ENCODE results near the gene DCLK2.
"Not testable (repeated sequence)": the region's sequence is repeated elsewhere in the genome, so short reads cannot be mapped to it uniquely, and the experiment has no call there.

DCLK2 gene

DNA sequence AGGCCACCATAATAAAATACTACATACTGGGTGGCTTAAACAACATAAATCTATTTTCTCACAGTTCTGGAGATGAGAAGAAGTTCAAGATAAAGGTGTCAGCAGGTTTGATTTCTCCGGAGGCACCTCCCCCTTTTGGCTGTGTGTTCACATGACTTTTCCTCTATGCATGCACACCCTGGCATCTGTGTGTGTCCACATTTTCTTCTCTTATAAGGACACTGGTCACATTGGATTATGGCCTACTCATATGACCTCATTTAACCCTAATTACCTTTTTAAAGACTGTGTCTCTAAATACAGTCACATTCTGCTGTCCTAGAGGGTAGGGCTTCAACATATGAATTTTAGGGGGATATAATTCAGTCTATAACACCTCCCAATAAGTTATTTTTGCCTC is 79.8 kb downstream of the DCLK2 start:
- no peak for DNase-seq

DNA sequence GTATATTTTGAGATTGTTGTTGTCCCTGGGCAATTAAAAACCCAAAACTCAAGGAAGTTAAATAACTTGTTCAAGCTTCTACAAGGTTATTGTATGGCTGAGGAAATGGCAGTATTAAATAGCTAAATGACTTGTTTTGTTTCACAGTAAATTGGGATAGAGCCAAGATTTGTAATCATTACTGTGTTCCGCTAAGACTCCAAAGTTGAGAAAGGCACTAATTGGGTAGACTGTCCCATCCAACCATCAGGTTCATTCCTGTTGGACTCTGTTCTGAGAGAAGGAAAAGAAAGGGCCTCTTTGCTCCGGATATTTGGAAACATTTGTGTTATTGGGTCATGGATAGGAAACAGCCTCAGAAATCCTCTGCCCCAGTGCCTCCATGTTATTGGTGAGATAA is 82.2 kb downstream of the DCLK2 start:
- no peak for DNase-seq

DNA sequence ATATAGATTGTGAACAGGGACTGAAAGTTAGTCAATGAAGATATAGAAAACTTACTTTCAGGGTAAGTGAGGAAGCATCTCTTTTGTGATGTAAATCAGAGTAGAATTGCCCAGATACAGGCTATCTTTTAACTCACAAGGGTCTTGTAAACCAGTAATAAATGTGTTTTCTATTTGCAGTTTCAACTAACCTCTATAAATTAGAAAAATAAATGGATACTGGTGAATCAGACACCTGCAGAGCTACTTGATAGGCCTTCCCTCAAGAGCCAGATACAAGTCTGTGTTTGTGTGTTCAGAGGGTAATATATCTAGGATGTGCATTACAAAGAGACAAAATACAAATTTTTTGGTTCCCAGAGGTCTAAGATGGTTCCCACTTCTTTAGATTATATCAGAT is 82.9 kb downstream of the DCLK2 start:
- no peak for DNase-seq

DNA sequence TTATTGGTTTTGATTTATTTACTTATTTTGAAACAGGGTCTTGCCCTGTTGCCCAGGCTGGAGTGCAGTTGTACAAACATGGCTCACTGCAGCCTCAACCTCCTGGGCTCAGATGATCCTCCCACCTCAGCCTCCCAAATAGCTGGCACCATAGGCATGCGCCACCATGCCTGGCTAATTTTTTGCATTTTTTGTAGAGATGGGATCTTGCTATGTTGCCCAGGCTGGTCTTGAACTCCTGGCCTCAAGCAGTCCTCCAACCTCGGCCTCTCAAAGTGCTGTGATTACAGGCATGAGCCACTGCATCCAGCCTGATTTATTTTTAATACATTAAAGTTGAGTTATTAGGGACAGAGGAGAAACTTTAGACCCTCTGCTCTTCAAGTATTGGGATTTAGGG is 83.8 kb downstream of the DCLK2 start:
- DNase-seq = not testable (repeated sequence)

DNA sequence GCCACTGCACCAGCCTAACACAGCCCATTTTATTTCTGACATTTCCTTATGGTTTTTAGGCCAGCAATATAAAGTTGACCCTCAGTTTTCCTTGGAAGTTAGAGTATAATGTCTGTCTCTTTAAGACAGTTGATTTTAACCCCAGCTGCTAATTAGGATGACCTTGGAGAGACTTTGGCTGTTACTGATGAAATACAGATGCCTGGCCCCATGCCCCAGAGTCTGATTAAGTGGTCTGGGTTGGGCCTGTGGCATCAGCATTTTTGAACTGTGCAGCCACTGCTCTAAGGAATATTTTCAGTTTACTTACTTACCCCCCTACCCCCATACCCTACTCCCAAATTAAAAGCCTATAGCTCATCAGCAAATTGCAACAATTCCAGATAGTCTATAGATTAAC is 85.8 kb downstream of the DCLK2 start:
- no peak for DNase-seq

DNA sequence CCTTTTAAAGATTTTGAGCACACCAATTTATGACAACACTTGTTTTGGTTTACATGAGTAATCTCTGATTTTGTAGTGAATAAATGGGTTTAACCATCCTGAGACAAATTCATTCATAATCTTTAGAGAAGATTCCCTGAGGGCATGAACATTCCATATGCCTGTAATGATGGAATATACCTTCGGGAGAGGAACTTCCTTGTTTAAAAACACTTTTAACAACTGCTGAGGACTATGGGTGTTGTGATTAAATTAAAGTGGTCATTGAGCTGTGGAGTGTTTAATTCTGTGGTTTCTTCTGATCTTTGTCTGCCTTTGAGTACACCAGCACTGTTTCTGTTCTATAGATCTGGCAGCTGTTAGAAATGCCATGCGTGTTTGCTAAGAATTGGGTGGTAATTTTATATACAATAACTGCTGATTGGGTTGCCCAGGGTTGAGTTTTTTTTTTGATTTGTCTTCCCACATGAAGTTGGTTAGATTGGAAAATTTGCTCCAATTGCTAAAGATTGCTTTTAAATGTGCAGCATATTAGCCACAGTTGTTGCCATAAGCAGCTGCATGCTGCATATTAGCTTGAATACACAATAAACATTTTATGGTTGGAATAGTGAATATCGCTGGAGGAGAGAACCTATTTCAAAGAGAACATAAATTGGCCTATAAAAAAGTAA is 86.8 kb downstream of the DCLK2 start:
- DNase-seq = no peak

DNA sequence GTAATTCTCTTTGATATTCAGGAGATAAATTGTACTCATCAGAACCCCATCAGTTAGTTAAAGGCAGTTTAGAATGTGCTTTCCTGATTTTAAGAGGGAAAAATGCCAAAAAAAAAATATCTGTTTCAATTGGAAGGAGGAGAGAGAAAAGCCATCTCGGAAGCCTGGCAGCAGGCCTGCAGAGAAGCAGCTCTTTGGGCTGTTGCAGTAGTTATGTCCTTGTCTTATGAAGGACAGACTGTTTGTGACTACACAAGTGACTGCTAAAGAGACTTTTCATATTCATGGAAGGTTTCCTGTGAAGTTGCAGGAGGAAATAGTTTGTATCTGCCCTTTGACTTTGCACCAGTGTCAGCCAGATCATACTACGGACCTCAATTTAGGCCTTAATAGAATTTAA is 88.8 kb downstream of the DCLK2 start:
- no peak for DNase-seq

DNA sequence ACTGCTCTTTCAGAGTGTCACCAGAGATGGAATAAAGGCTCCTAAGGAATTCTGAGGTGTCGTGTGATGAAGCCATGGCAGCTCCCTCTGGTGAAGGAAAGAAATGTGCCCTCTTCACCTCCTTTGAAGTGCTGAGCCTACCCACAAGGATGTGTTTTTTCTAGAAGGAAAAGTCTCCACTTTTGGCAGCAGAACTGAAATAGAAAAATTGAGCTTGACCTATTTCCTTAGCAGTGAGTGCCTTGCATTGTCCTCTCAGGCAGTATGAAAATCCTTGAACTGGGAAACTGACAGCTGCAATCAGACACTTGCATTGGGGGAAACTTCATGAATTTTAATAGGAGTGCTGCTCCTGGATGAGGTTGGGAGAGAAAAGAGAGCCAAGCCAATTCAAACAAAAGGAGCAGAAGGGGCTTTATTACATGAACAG is 95.2 kb downstream of the DCLK2 start:
- DNase-seq = no peak

DNA sequence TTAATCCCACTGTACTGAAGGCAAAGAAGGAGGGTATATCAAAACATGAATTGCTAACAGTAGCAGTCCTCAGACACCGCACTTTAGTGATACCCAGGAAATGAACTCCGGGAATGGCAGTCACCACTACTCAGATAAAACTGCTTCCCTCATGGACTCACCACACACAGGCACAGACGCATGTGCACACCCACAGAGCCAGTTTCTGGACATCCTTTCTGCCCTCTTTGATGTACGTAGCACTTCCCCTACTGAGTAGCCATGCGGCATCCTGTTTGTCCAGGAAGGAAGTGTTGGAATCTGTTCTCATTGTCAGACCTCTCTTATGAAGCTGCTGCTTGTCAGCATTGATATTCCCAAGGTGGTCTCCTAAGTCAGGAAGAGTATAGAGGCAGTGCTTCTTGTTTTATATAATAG is 95.7 kb downstream of the DCLK2 start:
- no peak for DNase-seq

DNA sequence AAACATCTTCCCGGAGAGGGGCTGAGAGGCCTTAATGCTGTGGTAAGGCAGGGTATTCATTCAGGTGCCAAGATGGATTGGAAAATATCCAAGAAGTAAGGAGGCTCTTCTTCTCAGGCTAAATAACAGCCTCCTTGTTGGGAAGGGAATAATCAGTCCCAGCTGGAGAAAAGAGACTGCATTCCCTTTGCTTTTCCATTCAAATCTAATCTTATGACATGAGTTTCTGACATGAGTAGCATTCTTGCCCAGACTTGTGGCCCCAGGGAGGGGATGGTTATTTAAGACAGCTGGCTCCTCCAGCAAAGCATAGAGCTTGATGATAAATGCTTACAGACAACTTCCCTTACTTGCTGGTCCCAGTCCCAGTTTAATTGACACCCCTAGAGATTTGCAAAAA is 98.3 kb downstream of the DCLK2 start:
- DNase-seq = no peak

DNA sequence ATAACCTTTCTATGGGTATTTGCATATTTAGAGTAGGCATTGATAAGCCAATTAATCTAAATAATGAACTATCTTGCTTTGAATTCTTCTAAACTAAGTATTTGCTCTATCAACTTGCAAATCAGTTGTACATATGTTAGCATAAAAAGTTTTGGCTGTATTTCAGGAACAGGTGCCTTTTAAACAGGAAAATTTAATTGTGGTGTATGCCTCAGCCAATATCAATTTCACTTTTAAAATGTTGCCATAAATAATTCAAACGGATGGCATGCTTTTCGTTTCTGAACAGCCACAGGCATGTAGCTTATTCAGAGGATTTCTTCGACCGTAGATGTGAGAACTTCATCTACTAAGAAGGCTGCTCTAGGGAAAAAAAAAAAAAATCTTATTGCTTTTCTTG is 99.9 kb downstream of the DCLK2 start:
- DNase-seq = no peak

DNA sequence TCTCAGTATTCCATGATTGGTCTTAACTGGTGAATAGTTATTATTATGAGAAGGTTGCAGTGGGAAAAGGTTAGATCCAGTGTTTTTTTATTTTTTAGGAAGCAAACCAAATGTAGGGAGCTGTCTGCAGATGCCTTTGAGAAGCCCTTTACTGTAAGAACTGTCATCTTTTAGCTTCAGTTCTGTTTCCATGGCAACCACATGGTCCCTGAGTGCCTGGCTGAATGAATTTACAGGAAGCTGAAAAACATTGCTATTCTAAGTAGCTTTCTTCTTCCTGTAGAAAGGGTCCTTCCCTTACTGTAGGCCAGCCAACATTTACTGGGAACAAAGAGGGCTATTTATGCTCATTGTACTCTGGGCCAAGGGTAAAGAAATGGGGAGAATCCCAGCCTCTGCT is 103.3 kb downstream of the DCLK2 start:
- no peak for DNase-seq

DNA sequence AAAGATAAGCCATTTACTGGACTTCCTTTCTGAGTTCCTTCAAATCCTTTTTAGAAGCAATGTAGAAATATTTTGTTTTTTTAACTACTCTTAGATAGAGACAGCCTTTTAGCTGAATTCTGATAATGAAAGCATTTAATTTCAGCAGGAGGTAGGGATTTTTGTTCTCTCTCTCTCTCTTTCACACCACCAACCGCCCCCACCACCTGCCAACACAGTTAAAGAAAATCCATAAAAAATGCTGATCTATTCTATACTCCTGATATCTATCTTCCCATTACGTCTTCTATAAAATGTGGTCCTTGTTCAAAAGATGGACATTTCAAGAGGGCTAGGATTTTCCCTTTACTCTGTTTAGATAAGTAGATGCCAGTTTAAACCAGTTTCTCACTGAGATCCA is 104.5 kb downstream of the DCLK2 start:
- no peak for DNase-seq

DNA sequence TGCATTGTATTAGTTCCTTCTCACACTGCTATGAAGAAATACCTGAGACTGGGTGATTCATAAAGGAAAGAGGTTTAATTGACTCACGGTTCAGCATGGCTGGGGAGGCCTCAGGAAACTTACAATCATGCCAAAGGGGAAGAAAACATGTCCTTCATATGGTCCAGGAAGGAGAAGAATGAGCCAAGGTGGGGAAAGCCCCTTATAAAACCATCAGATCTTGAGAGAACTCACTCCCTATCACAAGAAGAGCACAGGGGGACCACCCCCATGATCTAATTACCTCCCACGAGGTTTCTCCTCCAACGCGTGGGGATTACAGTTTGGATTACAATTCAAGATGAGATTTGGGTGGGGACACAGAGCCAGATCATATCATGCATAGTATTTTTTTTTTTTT is 106.8 kb downstream of the DCLK2 start:
- DNase-seq = not testable (repeated sequence)

DNA sequence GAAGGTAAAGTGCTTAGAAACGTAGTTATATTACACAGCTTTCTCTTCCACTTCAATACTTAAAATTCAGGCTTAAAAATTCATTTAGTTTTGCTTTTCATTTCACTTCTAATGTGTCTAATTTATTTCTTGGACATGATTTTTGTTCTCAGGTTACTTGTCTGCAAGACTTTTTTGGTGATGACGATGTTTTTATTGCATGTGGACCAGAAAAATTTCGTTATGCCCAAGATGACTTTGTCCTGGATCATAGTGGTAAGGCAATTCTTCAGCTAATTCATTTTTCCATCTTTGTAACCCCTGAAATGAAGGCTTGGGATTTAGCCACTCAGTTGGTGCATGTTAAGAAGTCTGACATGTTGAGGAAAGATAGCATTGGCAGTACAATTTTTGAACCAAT is 114.7 kb downstream of the DCLK2 start:
- no peak for DNase-seq

DNA sequence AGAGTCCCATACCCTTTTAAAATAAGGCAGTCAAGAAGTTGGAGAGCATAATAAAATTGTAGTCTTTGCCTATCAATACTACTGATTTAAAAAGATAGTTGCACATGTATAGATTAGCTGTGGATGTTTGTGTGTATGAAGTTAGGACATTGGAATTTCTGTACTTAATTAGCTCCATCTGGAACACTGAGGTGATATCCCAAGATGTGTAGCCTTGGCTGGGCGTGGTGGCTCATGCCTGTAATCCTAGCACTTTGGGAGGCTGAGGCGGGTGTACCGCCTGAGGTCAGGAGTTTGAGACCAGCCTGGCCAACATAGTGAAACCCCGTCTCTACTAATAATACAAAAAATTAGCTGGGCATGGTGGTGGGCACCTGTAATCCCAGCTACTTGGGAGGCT is 119.0 kb downstream of the DCLK2 start:
- not testable (repeated sequence) for DNase-seq

DNA sequence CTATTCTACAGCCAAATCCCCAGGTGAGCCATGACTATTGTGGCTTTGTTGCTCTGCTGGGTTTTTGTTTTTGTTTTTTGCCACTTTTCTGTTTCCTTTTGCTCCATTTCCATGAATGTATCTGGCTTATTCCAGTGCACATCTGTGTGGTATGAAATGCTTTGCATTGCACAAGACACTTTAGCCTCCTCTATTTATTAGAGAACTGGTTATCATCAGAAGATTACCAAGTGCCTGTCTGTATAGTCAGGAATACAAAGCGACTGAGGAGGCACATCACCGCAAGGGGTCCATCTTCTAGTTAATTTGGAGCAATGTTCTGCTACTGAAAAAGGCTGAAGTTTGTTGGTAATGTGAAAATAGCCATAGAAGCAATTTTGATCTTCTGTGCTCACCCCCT is 120.8 kb downstream of the DCLK2 start:
- no peak for DNase-seq

DNA sequence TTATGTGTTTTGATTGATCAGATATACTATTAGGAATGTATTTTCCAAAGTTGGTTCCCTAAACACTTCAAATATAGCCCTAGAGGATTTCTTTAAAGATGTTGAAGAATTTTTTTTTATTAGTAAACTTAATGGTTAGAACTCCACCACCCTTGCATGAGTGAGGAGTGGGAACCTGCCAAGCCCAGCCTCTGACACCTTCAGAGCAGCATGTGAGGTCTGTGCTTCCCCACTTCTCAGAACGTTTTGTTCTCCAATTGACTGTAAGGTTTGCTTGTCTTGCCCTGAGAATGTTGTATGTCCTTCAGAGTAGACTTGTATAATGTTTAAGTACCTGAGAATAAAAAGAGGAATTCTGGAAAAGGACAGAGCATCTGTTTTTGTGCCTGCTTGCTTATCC is 126.8 kb downstream of the DCLK2 start:
- DNase-seq = no peak

DNA sequence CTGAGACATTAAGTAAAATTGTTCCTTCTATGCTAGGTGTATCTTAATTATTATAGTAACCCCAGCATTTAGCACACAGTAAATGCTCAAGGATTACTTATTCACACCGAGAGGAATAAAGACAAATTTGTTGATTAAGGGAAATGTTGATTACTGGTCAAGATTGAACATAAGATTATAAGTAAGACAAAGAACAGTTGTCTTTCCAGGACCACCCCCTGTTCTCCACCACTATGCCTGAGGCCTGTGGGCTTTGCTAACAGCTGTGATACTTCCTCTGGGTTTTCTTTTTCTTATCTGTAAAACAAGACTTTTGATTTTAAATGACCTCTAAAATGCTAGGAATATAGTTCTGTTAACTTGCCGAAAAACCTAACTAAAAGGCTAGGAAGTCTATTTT is 128.0 kb downstream of the DCLK2 start:
- no peak for DNase-seq

DNA sequence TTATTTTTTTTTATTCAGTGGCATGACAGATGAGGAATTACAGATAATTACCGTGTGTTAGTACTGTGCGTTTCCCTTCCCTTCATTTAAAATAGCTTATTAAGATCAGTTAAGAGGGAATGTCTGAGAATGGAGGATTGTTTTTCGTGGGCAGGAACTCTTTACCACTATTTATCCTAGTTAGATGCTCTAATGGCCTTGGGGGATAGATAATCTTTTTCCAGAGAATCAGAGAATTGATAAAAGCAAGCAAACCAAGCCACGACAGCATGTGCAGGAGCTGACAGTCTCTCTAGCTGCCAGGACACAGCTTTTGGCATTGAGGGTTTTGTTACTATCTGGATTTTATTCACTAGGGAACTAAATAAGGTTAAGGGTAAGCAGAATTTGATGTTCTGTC is 128.7 kb downstream of the DCLK2 start:
- DNase-seq = no peak

DNA sequence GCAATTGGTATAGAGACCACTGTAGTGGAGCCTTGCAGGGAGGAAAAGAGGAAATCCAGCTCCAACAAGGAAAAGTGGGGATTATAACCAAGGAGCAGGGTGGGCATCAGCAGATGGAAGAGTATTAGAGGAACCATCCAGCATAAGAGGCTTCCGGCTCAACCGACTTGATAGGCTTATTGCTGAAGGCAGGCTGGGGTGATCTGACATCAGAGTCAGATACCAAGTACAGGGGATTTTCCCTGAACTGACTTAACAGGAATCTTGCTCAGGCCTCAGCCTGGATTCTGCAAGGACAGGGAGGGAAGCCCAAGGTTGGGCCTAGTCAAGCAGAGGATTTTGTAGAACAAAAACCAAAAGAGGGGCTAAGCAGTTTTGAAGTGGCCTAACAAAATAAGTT is 129.6 kb downstream of the DCLK2 start:
- no peak for DNase-seq

DNA sequence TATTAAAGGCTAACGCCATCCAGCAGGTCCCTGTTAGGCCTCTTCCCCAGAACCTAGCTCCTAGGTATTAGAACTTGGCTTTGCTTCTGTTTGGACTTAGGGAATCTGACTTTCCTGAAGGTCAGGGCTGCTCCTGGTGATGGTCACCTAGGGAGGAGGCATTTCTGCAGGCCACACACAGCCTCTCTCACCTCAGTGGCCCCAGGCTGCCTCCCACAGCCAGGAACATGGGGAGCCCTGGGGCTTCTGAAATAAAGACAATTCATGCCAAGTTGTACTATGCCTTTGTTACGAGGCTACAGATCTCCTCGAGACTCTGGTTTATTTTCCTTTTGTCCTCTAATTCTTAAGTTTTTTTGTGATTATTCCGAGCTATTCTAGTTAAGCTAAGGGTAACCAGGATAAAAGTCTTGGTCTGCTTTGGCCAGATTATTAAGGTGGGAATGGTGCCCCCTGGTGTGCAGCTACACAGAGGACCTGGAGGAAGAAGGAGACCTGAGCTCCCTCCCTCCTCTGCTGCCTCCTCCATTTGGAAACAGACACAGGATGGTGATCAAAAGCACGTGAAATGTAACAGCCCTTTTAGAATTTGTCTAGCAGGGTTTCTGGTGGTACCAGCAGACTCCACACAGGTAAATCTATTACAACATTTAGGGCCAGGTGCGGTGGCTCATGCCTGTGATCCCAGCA is 131.0 kb downstream of the DCLK2 start:
- DNase-seq = no peak

DNA sequence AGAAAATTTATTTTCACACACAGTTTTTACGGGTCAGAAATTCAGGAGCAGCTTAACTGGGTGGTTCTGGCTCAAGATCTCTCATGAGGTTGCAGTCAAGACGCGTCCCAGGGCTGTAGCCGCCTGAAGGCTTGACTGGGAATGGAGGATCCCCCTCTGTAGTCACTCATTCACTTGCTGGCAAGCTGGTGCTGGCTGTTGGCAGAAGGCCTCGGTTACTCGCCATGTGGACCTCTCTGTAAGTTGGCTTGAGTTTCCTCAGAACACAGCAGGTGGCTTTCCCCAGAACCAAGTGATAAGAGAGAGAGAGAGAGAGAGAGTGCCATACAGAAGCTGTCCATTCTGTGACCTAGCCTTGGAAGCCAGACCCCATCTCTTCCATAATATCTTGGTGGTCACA is 132.8 kb downstream of the DCLK2 start:
- DNase-seq = no peak

DNA sequence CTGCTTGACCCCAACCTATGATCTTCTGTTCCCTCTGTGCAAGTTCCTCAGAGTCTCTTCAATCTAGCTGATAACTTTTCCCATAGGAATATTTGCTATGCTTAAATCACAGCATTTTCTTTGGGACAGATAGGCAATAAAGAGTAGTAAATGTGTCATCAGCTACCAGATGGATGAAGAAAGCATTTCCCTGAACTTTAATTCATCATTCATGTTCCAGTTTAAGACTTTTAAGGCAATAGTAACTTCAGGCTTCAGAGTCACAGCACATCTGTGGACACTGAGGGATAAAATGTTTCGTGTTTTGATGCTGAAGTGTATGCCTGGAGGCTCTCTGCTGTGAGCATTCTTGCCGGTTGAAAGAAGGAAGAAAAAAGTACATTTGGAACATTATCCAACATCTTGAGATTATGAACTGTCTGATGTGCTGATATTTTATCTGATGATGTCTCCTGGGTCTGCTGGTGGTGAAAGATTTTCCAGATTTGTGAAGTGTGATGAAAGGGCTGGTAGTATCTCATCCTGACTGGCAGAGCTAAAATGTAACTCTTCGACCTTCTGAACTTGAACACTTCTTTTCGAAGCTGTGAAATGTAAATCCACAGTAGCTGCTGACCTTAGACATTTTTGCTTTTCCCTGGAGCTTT is 133.7 kb downstream of the DCLK2 start:
- no peak for DNase-seq

DNA sequence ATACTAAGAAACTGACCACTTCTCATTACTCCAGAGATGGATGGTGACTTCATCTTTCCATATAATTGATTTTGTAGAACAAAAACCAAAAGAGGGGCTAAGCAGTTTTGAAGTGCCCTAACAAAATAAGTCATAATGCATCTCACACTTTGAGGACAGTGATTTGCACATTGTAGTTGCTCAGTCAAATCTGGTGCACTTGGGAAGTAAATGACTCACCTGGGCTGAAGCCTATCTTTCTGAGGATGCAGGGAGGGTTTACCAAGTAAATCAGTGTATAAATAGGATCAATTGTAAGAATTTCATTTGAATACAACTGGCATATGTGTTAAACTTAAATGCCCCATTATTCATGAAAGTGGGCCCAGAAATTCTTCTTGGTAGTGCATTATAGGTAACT is 134.2 kb downstream of the DCLK2 start:
- no peak for DNase-seq
